CD14-positive monocyte (primary cell): Measurements from ENCODE around the gene DPYD. TPM values are rescaled to one million over a fixed set of nuclear protein-coding genes. Genes with fewer than 3 reads are reported as not detected.

ENCODE experiments used
- DNase-seq, 3 donors: peaks; one replicate each; pipeline ENCODE4 v3.0.0-alpha.2; 2011 to 2022
- H2AFZ ChIP-seq: 2 replicates; pipeline ENCODE4 v1.6.0; 2012; ENCODE audit warnings: mild to moderate bottlenecking, low read depth, low read length, inconsistent platforms; ENCODE audit not compliant: insufficient read depth, poor library complexity, severe bottlenecking
- H3K27ac ChIP-seq, 2 donors: 1 replicate in 1 of 2; 2 replicates in 1 of 2; pipeline ENCODE4 v1.5.1; 2012 to 2013; ENCODE audit warnings: low read length in 2 of 2, control low read depth in 1 of 2, inconsistent platforms in 1 of 2, low read depth in 1 of 2, mild to moderate bottlenecking in 1 of 2
- H3K27me3 ChIP-seq, 2 donors: one replicate each; pipeline versions ENCODE4 v1.6.0 to v1.6.1; 2011 to 2013; ENCODE audit warnings: low read length in 2 of 2; ENCODE audit not compliant: control insufficient read depth in 2 of 2, insufficient read depth in 2 of 2
- H3K36me3 ChIP-seq, 2 donors: replicated peaks in 1 of 2; 1 replicate in 1 of 2; 2 replicates in 1 of 2; pipeline versions ENCODE4 v1.5.1 to v1.6.1; 2012 to 2013; ENCODE audit warnings: low read length in 2 of 2, control low read depth in 1 of 2, inconsistent platforms in 1 of 2, mild to moderate bottlenecking in 1 of 2; ENCODE audit not compliant: insufficient read depth in 2 of 2, control insufficient read depth in 1 of 2
- H3K4me1 ChIP-seq, 2 donors: 1 replicate in 1 of 2; 2 replicates in 1 of 2; pipeline versions ENCODE4 v1.5.1 to v1.6.1; 2012 to 2013; ENCODE audit warnings: low read length in 2 of 2, control low read depth in 1 of 2, inconsistent platforms in 1 of 2, mild to moderate bottlenecking in 1 of 2, moderate library complexity in 1 of 2; ENCODE audit not compliant: insufficient read depth in 2 of 2, control insufficient read depth in 1 of 2
- H3K4me2 ChIP-seq: replicated peaks from 2 replicates; pipeline ENCODE3; 2012; ENCODE audit warnings: low read length, moderate library complexity, mild to moderate bottlenecking; ENCODE audit not compliant: poor library complexity, severe bottlenecking; ENCODE audit errors: extremely low read depth
- H3K4me3 ChIP-seq, 3 experiments: fragments of 200-600 bp in 1 of 3; sonication (generic) in 1 of 3; replicated peaks in 1 of 3; 1 replicate in 2 of 3; 2 replicates in 1 of 3; pipeline ENCODE4 v1.5.1; 2011 to 2013; ENCODE audit warnings: low read length in 3 of 3, mild to moderate bottlenecking in 3 of 3, control low read depth in 2 of 3, low read depth in 2 of 3, inconsistent platforms in 1 of 3, moderate library complexity in 1 of 3
- H3K79me2 ChIP-seq: 2 replicates; pipeline ENCODE4 v1.6.0; 2012; ENCODE audit warnings: mild to moderate bottlenecking, control low read depth, inconsistent platforms, low read length, moderate library complexity; ENCODE audit not compliant: insufficient read depth
- H3K9ac ChIP-seq: 2 replicates; pipeline ENCODE4 v1.6.0; 2017; ENCODE audit warnings: low read length, mild to moderate bottlenecking; ENCODE audit not compliant: insufficient read depth, poor library complexity, severe bottlenecking
- H3K9me3 ChIP-seq, 2 donors: replicated peaks in 1 of 2; 1 replicate in 1 of 2; 2 replicates in 1 of 2; pipeline versions ENCODE4 v1.5.1 to v1.6.1; 2012 to 2013; ENCODE audit warnings: low read length in 2 of 2, control low read depth in 1 of 2; ENCODE audit not compliant: control insufficient read depth in 1 of 2, insufficient read depth in 1 of 2
- H4K20me1 ChIP-seq: 2 replicates; pipeline ENCODE4 v1.6.0; 2012; ENCODE audit warnings: mild to moderate bottlenecking, low read length, control low read depth, moderate library complexity; ENCODE audit not compliant: insufficient read depth
- H3K27ac Mint-ChIP-seq, 7 donors: one replicate each; pipeline ENCODE4 v1.8.0; 2020; ENCODE audit warnings: mild to moderate bottlenecking in 7 of 7, mixed read lengths in 7 of 7, moderate library complexity in 6 of 7, inconsistent platforms in 2 of 7
- H3K27me3 Mint-ChIP-seq, 3 donors: one replicate each; pipeline ENCODE4 v1.8.0; 2021 to 2022; ENCODE audit warnings: low read depth in 3 of 3, mild to moderate bottlenecking in 3 of 3, mixed read lengths in 3 of 3, moderate library complexity in 3 of 3, inconsistent platforms in 1 of 3
- H3K36me3 Mint-ChIP-seq, 2 donors: one replicate each; pipeline ENCODE4 v1.8.0; 2020; ENCODE audit warnings: mixed read lengths in 2 of 2, inconsistent platforms in 1 of 2, mild to moderate bottlenecking in 1 of 2
- H3K4me1 Mint-ChIP-seq: one replicate; pipeline ENCODE4 v1.8.0; 2020; ENCODE audit warnings: mild to moderate bottlenecking, mixed read lengths
- H3K4me3 Mint-ChIP-seq, 2 donors: one replicate each; pipeline ENCODE4 v1.8.0; 2020; ENCODE audit warnings: mild to moderate bottlenecking in 2 of 2, mixed read lengths in 2 of 2, moderate library complexity in 1 of 2
- H3K9me3 Mint-ChIP-seq, 7 donors: one replicate each; pipeline ENCODE4 v1.8.0; 2020 to 2022; ENCODE audit warnings: mixed read lengths in 7 of 7, mild to moderate bottlenecking in 6 of 7, moderate library complexity in 6 of 7, inconsistent platforms in 2 of 7
- CTCF ChIP-seq: fragments of 200-600 bp; IDR thresholded peaks from one replicate; pipeline ENCODE4 v1.8.0; 2022; ENCODE audit warnings: antibody characterized with exemption, mild to moderate bottlenecking
- WGBS: methylation state at CpG from one replicate; pipeline ENCODE4 v1.1.5; 2013; ENCODE audit warnings: missing lambda C conversion rate; ENCODE audit not compliant: insufficient coverage; 5-methylcytosine and 5-hydroxymethylcytosine counted together
- intact Hi-C, 2 donors: fragments of 100-400 bp; cut with micrococcal nuclease; formaldehyde crosslinking; loops; one replicate each; pipeline versions ENCODE4 v1.15.0 to v1.15.1; 2023
- polyA plus RNA-seq, 3 donors: library from polyadenylated mRNA; depleted of rRNA in 1 of 3; unstranded in 2 of 3; stranded (reverse) in 1 of 3; fragments of 300-500 nt in 2 of 3; fragments of >200 nt in 1 of 3; fragmentation: Illumina TruSeq in 2 of 3; gene quantifications; 1 replicate in 2 of 3; 2 replicates in 1 of 3; pipeline ENCODE4 v1.2.3, GENCODE V29; 2012 to 2021

DPYD gene
- polyA plus RNA-seq, 3 donors = 87.6 to 171 (median 144) TPM

DNA sequence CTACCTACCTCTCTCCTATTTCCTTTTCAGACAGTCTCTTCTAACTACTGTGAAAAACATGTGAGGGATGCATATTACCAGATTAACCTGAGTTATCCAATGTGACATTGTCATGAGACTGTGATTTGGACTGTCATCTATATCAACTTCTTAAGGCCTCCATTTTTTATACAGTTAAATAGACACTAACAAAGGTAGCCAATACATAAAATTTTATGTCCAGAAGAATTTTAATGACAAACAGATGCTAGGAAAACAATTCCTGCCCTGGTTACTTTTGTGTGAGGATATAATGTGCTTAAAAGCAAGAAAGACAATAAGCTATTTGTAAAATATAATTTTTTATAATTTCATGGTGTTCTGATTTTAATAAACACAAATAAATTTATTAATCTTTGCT lies 136.2 kb downstream of the DPYD start:
- DNase-seq = no peak

DNA sequence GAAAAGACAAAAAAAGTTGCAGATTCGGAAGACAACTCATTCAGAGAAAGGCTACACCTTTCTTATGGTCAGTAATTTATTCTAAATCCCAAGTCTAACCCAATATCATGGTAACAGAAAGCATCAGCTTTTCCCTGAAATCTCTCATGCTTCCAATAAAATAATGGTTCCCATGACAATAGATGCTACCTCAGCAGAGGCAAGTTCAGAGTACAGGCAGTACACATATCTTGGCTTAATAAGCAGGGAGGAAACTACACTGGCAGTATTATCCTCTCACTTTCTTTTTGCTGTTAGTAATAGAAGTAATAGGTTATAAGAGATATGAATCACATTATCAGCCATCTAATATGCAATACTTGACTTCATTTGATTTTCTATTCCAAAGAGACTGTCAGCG lies 137.1 kb downstream of the DPYD start:
- Mint-ChIP-seq H3K4me1 (peaks cover 9% of the 10 kb centered on the region), H3K9me3 (no peaks in the 10 kb centered on the region), H3K4me3 (no peak overlapping the region), H3K27ac (no peak overlapping the region), H3K36me3 (peaks cover 18 to 23% of the 10 kb centered on the region in 2 donors), H3K27me3 (no peaks in the 10 kb centered on the region)
- Histone ChIP-seq H3K4me1 (no peaks in the 10 kb centered on the region), H3K9ac (no peak overlapping the region), H2AFZ (no peak overlapping the region), H4K20me1 (peaks cover 100% of the 10 kb centered on the region), H3K36me3 (peaks cover 2 to 53% of the 10 kb centered on the region in 2 donors), H3K4me3 (no peak overlapping the region), H3K27me3 (no peaks in the 10 kb centered on the region), H3K4me2 (no peak overlapping the region), H3K9me3 (no peaks in the 10 kb centered on the region), H3K79me2 (peaks cover 10% of the 10 kb centered on the region), H3K27ac (no peak overlapping the region)
- 100% methylated on average over 1 of the region's 2 CpGs for WGBS
- TF ChIP-seq CTCF = no peak
- no peak for DNase-seq
- intact Hi-C loops = no loop called here

More for the DNA sequence above, 136.2 kb downstream of the DPYD start:
- Histone ChIP-seq H3K4me3 (no peak overlapping the region), H3K27me3 (no peaks in the 10 kb centered on the region), H3K4me2 (no peak overlapping the region), H3K27ac (no peak overlapping the region), H2AFZ (no peak overlapping the region), H3K79me2 (peaks cover 19% of the 10 kb centered on the region), H4K20me1 (peaks cover 100% of the 10 kb centered on the region), H3K9me3 (no peaks in the 10 kb centered on the region), H3K36me3 (peaks cover 2 to 53% of the 10 kb centered on the region in 2 donors), H3K9ac (no peak overlapping the region), H3K4me1 (no peaks in the 10 kb centered on the region)
- intact Hi-C loops = no loop called here
- H3K27me3 Mint-ChIP-seq = no peaks in the 10 kb centered on the region
- no peak for TF ChIP-seq CTCF
- no peaks in the 10 kb centered on the region for H3K9me3 Mint-ChIP-seq
- H3K4me1 Mint-ChIP-seq = peaks cover 11% of the 10 kb centered on the region
- H3K4me3 Mint-ChIP-seq = no peak overlapping the region
- H3K36me3 Mint-ChIP-seq = peaks cover 18 to 27% of the 10 kb centered on the region in 2 donors
- no peak overlapping the region for H3K27ac Mint-ChIP-seq
